GM10248 (cell line): Measurements from ENCODE around the gene AP1S1.
A peak's percentile ranks its signal among the peaks of the same experiment; 100 is the strongest.
"Not testable (repeated sequence)": the region's sequence is repeated elsewhere in the genome, so short reads cannot be mapped to it uniquely, and the experiment has no call there.

Experiments used
- CTCF ChIA-PET: fragments of 300-600 bp; sonication (Branson Sonifier 250); formaldehyde crosslinking; extraction: SDS; loops from one replicate; lab custom pipeline; 2021; ENCODE audit warnings: antibody characterized with exemption; lab: Yijun Ruan, JAX
- POLR2A ChIA-PET: fragments of 350-650 bp; sonication (Branson Sonifier 250); formaldehyde crosslinking; extraction: SDS; loops from one replicate; lab custom pipeline; 2020; ENCODE audit warnings: antibody characterized with exemption; lab: Yijun Ruan, JAX
- DNase-seq: peaks from one replicate; pipeline ENCODE4 v3.0.0; 2012; ENCODE audit errors: extremely low spot score
- CTCF ChIP-seq: IDR thresholded peaks from 2 replicates; pipeline ENCODE4 v1.5.1; 2012; ENCODE audit warnings: mild to moderate bottlenecking, low read depth; ENCODE audit errors: extremely low read depth, missing control alignments, control extremely low read depth

Gene AP1S1

GRCh38 chr7:101116898-101117297, 37.4 kb upstream of the AP1S1 start:
- CTCF ChIA-PET = interaction anchor here (1.2 to 1.5 kb wide), 2 partner anchors 8 to 10 kb away, joined by 3 to 4 read pairs; partner anchors contain the start of gene SERPINE1

GRCh38 chr7:101118856-101119255, 35.4 kb upstream of the AP1S1 start:
- TF ChIP-seq CTCF = no peak
- POLR2A ChIA-PET = interaction anchor here (0.6 kb wide), 1 partner anchor 30 kb away, joined by 5 read pairs; no protein-coding TSS in a partner anchor
- DNase-seq = no peak
- CTCF ChIA-PET = interaction anchor here (0.7 to 1.5 kb wide), 4 partner anchors 8 to 164 kb away, joined by 3 to 5 read pairs (median 3); partner anchors contain the start of gene SERPINE1

More at GRCh38 chr7:101116898-101117297, 37.4 kb upstream of the AP1S1 start:
- TF ChIP-seq CTCF = no peak
- no peak for DNase-seq
- POLR2A ChIA-PET = interaction anchor here (0.9 kb wide), 1 partner anchor 10 kb away, joined by 3 read pairs; the partner anchor contains the start of gene SERPINE1

GRCh38 chr7:101119876-101120275, 34.4 kb upstream of the AP1S1 start:
- ChIA-PET CTCF (interaction anchor here (1.5 to 1.7 kb wide), 2 partner anchors 9 to 73 kb away, joined by 3 read pairs; no protein-coding TSS in a partner anchor), POLR2A (no interaction called here)
- DNase-seq = no peak
- TF ChIP-seq CTCF = no peak

GRCh38 chr7:101120315-101120714, 34.0 kb upstream of the AP1S1 start:
- CTCF ChIA-PET = interaction anchor here (1.5 to 1.7 kb wide), 2 partner anchors 10 to 72 kb away, joined by 3 read pairs; no protein-coding TSS in a partner anchor
- POLR2A ChIA-PET = no interaction called here
- no peak for TF ChIP-seq CTCF
- DNase-seq = no peak

GRCh38 chr7:101121631-101121990, 32.7 kb upstream of the AP1S1 start:
- ChIA-PET CTCF (interaction anchor here (1.0 to 9.9 kb wide), 3 partner anchors 16 to 22 kb away, joined by 3 to 81 read pairs (median 39); no protein-coding TSS in a partner anchor), POLR2A (interaction anchor here (0.8 kb wide), 1 partner anchor 18 kb away, joined by 5 read pairs; no protein-coding TSS in a partner anchor)

GRCh38 chr7:101121991-101122932, 32.0 kb upstream of the AP1S1 start:
- TF ChIP-seq CTCF = no peak
- peak; percentile 74 for DNase-seq
- ChIA-PET CTCF (interaction anchor here (1.0 to 9.9 kb wide), 5 partner anchors 14 to 160 kb away, joined by 3 to 81 read pairs (median 4); no protein-coding TSS in a partner anchor), POLR2A (interaction anchor here (0.8 kb wide), 1 partner anchor 17 kb away, joined by 5 read pairs; no protein-coding TSS in a partner anchor)

More at GRCh38 chr7:101121631-101121990, 32.7 kb upstream of the AP1S1 start:
- DNase-seq = not testable (repeated sequence)
